Ishikawa (cell line): ENCODE measurements around the gene RBM38.

Experiments
- CEBPB ChIP-seq: IDR thresholded peaks from 2 replicates; pipeline ENCODE4 v1.6.1; 2012
- CREB1 ChIP-seq: IDR thresholded peaks from 2 replicates; pipeline ENCODE4 v1.6.1; 2012; ENCODE audit warnings: low read depth
- EGR1 ChIP-seq: IDR thresholded peaks from 2 replicates; pipeline ENCODE4 v1.6.1; 2012
- EP300 ChIP-seq: IDR thresholded peaks from 2 replicates; pipeline ENCODE4 v1.6.1; 2012; ENCODE audit warnings: borderline replicate concordance
- FOXM1 ChIP-seq: IDR thresholded peaks from 2 replicates; pipeline ENCODE4 v1.6.1; 2012; ENCODE audit warnings: low read depth, borderline replicate concordance
- MAX ChIP-seq: IDR thresholded peaks from 2 replicates; pipeline ENCODE4 v1.6.1; 2012
- NFIC ChIP-seq: IDR thresholded peaks from 2 replicates; pipeline ENCODE4 v1.6.1; 2012
- RAD21 ChIP-seq: IDR thresholded peaks from 2 replicates; pipeline ENCODE4 v1.6.1; 2012; ENCODE audit warnings: low read depth
- REST ChIP-seq: IDR thresholded peaks from 2 replicates; pipeline ENCODE4 v1.6.1; 2012; ENCODE audit warnings: low read depth, mild to moderate bottlenecking
- TAF1 ChIP-seq: IDR thresholded peaks from 2 replicates; pipeline ENCODE4 v1.6.1; 2012; ENCODE audit warnings: low read depth, mild to moderate bottlenecking
- TCF12 ChIP-seq: IDR thresholded peaks from 2 replicates; pipeline ENCODE4 v1.6.1; 2012; ENCODE audit warnings: low read depth
- TEAD4 ChIP-seq: IDR thresholded peaks from 2 replicates; pipeline ENCODE4 v1.6.1; 2012
- USF1 ChIP-seq: IDR thresholded peaks from 2 replicates; pipeline ENCODE4 v1.6.1; 2012
- YY1 ChIP-seq: IDR thresholded peaks from 2 replicates; pipeline ENCODE4 v1.6.1; 2012; ENCODE audit warnings: low read depth
- ZBTB7A ChIP-seq: IDR thresholded peaks from 2 replicates; pipeline ENCODE4 v1.6.1; 2012; ENCODE audit warnings: low read depth

The RBM38 gene

GRCh38 chr20:57378646-57379262, 12.4 kb upstream of the RBM38 start:
- TF ChIP-seq EGR1 (no peak), NFIC (no peak), CREB1 (no peak), YY1 (no peak), REST (no peak), TAF1 (no peak), TEAD4 (no peak), EP300 (no peak), TCF12 (no peak), USF1 (no peak), ZBTB7A (no peak), CEBPB (no peak), RAD21 (no peak), MAX (no peak), FOXM1 (no peak)

GRCh38 chr20:57379263-57379647, 11.9 kb upstream of the RBM38 start:
- TF ChIP-seq TAF1 = no peak
- TF ChIP-seq FOXM1 = no peak
- no peak for TF ChIP-seq CREB1
- TF ChIP-seq YY1 = no peak
- no peak for TF ChIP-seq TEAD4
- TF ChIP-seq RAD21 = no peak
- no peak for TF ChIP-seq EP300
- TF ChIP-seq NFIC = no peak
- TF ChIP-seq TCF12 = no peak
- TF ChIP-seq REST = no peak
- no peak for TF ChIP-seq EGR1
- TF ChIP-seq CEBPB = no peak
- no peak for TF ChIP-seq ZBTB7A
- no peak for TF ChIP-seq USF1
- no peak for TF ChIP-seq MAX

GRCh38 chr20:57380081-57380750, 11.0 kb upstream of the RBM38 start:
- TF ChIP-seq CREB1 = no peak
- TF ChIP-seq EGR1 = no peak
- no peak for TF ChIP-seq USF1
- TF ChIP-seq RAD21 = no peak

- TF ChIP-seq RAD21 = peak; percentile 84
- TF ChIP-seq MAX = peak; percentile 60; the same call in 1 of the 2 replicates
- no peak for TF ChIP-seq CEBPB
These were observed 9.3 kb upstream of the RBM38 start for GRCh38 chr20:57381596-57382503.

- TF ChIP-seq YY1 (no peak), EP300 (no peak), TCF12 (no peak), RAD21 (no peak), EGR1 (no peak), TEAD4 (no peak), MAX (no peak)
These were observed 8.7 kb upstream of the RBM38 start for GRCh38 chr20:57382516-57382915.
